Measurements from ENCODE around the gene CFTR.

Gene CFTR

GRCh38 chr7:117656806-117657205, 177.0 kb downstream of the CFTR start:
- no peak for DNase-seq

- no peak for DNase-seq
These were observed 179.7 kb downstream of the CFTR start for GRCh38 chr7:117659531-117660011.

- DNase-seq = no peak
These were observed 181.5 kb downstream of the CFTR start for GRCh38 chr7:117661328-117661727.

GRCh38 chr7:117664047-117664446, 184.2 kb downstream of the CFTR start:
- no peak for DNase-seq

GRCh38 chr7:117665368-117665767, 185.5 kb downstream of the CFTR start:
- DNase-seq = no peak

GRCh38 chr7:117666031-117666430, 186.2 kb downstream of the CFTR start:
- no peak for DNase-seq

GRCh38 chr7:117666689-117667088, 186.9 kb downstream of the CFTR start:
- no peak for DNase-seq

DNA sequence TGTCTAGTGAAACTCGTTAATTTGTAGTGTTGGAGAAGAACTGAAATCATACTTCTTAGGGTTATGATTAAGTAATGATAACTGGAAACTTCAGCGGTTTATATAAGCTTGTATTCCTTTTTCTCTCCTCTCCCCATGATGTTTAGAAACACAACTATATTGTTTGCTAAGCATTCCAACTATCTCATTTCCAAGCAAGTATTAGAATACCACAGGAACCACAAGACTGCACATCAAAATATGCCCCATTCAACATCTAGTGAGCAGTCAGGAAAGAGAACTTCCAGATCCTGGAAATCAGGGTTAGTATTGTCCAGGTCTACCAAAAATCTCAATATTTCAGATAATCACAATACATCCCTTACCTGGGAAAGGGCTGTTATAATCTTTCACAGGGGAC, 187.6 kb downstream of the CFTR start:
- no peak for DNase-seq

DNA sequence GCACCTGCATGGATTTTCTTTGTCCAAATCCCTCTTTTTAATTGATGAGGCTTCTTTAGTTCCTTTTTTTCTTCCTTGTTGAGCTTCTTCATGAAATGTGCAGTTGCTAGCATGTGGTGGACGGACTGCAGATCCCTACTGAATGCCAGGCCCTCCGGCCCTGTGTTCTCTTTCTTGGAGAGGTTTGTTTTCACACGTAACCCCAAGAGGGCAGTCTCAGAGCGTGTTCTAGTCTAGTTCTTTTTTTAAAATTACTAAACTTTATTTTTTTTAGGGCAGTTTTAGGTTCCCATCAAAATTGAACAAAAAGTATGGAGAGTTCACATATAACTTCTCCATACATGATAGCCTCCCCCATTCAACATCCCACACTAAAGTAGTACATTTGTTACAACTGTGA, 190.0 kb downstream of the CFTR start:
- no peak for DNase-seq

GRCh38 chr7:117672453-117672852, 192.6 kb downstream of the CFTR start:
- no peak for DNase-seq

- no peak for DNase-seq
These were observed 193.5 kb downstream of the CFTR start for GRCh38 chr7:117673367-117673766.

- no peak for DNase-seq
These were observed 194.0 kb downstream of the CFTR start for GRCh38 chr7:117673839-117674238.

GRCh38 chr7:117674617-117675016, 194.8 kb downstream of the CFTR start:
- no peak for DNase-seq

DNA sequence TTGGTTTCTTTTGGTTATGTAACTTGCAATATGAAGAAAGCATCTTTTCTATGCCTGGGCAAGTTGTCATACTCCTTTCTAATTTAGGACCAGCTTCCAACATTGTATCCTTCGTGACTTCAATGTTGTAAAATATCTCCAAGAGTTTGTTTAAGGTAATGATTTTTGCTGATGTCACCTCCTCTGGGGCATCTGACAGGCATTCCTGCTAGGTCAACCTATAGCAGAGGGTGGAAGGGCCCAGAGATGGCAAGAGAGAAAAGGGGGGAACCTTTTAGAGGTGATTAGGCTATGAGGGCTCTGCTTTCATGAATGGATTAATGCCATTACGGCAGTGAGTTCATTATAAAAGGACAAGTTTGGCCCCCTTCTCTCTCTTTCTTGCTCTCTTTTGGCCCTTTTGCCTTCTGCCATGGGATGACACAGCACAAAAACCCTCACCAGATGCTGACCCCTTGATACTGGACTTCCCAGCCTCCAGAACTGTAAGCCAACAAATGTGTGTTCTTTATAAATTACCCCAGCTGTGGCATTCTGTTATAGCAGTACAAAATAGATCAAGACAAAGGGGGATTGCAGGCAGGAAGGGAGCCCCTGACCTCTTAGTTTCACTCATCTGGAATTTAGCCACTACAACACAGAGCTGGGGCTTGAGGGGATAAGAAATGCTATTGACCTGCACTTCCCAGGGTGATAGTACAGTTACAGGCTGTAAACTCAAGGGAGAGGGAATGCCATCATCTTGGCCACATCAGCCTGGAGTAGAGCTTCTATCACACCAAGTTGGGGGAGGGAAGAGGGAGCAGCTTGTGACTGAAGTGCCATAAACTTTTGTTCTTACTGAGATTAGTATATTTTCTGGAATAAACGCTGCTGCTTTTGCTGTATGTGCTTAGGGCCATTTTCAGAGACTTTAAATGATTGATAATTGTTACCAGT, 195.9 kb downstream of the CFTR start:
- DNase-seq = no peak

GRCh38 chr7:117679120-117679519, 199.3 kb downstream of the CFTR start:
- DNase-seq = no peak

GRCh38 chr7:117682681-117683385, 203.0 kb downstream of the CFTR start:
- DNase-seq = no peak

DNA sequence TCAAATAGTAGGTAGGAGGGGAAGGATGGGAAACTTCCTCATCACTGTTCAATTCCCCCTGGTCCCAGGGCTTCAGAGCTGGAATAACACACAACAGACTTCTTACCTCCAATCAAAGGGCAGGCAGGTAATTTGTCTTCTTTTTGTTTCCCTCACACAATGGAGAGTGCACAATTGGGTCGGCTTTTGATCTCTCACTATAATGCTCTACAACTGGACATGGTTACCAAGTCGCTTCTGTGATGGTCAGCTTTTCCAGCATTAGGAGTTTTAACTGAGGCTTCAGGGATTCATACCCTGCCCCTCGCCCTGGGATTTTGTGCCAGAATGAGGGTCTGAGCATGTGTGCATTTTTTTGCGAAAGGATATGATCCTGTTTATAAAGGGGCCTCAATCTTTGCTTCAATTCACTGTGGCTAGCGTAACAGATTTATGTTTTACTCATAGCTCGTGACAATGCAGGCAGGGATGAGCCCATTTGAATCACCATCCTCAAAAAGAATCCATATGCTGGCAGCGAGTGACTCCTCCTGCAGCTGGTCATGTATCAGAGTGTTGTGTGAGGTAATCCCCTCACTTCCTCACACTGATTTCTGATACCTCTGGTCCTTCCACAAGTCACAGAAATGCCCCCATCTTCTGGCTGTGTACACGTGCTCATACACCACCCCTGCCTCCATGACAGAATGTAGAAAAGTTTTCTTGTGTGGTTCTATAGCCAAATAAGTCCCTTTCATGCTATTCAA, 203.8 kb downstream of the CFTR start:
- no peak for DNase-seq

- DNase-seq = no peak
These were observed 206.0 kb downstream of the CFTR start for GRCh38 chr7:117685795-117686194.

DNA sequence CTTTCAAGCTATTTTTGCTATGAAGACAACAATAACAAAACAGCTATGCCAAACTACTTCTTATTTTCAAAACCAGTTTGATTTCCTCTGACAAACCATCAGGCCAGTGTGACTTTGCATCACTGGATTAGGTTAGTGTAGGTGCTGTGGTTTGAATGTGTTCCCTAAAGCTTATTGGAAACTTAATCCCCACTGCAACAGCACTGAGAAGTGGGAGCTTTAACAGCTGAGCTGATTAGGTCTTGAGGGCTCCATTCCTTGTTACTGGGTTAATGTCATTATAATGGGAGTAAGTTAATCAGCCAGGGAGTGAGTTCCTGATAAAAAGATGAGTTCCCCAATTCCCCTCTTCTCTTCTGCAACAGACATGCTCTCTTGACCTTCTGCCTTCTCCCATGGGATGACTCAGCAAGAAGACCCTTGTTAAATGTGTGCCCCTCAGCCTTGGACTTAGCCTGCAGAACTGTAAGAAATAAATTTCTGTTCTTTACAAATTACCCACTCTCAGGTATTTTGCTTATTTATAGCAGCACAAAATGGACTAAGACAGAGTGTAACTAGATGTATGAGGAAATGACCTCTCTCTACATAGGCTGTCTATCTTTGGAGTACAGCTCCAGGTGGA, 206.6 kb downstream of the CFTR start:
- DNase-seq = no peak

- no peak for DNase-seq
These were observed 208.3 kb downstream of the CFTR start for GRCh38 chr7:117688126-117688525.

DNA sequence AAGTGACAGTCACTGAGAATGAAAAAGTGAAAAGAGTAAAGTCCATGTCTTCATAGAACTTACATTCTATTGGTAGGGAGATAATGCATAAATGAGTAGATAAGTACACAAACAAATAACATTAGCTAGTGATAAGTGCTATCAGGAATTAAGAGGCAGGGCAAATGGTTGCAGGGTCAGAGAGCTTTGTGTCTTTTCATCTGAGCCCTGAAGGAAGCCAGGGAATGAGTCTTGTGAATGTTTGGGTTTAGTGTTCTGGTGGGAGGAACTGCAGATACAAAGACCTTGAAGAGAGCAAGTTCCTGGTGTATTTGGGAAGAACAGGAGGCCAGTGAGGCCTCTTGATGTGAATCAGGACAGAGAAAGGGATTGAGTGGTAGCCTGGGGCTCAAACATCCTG, 209.6 kb downstream of the CFTR start:
- DNase-seq = no peak

- DNase-seq = no peak
These were observed 210.3 kb downstream of the CFTR start for GRCh38 chr7:117690147-117690546.

DNA sequence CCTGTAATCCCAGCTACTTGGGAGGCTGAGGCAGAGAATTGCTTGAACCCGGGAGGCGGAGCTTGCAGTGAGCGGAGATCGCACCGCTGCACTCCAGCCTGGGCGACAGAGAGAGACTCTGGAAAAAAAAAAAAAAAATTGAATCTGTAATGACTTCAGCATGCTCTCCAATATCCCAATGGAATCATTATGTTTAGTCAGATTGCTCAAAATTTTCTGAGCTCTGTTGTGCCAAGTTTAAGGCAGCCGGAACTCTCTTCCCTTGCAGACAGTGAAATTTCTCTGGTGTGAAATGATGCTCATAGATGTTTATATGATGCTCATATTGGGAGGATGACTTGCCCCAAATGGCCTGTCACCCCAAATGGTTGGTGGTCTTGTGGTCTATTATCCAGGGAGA, 212.5 kb downstream of the CFTR start:
- no peak for DNase-seq
